GM21786 (cell line): Measurements from ENCODE around the gene PKM.
"Not testable (repeated sequence)": the region's sequence is repeated elsewhere in the genome, so short reads cannot be mapped to it uniquely, and the experiment has no call there.

Source experiments
- ATAC-seq: cut with Tn5 transposase; IDR thresholded peaks from one replicate; pipeline ENCODE4 v1.9.1; 2021; ENCODE audit not compliant: unreplicated experiment

Gene PKM

GRCh38 chr15:72179950-72180581 is 50.9 kb downstream of the PKM start:
- no peak for ATAC-seq

DNA sequence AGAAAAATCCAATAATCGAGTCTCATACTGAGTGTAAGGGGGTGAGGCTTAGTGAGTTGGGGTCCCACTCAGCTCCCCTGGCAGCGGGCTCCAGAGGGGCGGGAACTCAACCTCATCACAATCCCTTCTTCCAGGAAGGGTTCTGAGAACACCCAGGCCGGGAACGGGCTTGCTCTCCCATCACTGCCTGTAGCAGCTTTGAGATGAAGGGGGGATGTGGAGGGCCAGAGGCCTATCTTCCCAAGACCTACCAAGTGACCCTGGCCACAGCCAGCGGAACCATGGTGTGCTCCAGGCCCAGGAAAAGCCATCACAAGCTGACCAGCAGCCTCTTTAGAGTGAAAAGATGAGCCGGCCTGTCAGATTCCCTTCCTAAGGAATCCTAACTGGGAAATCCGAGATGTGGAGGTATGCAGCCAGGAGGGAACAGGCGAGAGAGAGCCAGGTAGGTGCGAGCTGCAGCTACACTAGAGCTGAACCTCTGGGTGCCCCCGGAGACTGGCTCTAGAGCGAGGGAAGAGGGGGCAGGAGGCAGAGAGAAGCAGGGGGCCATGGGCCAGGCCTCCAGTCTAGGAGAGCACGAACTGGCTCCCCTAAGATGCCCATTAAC is 51.9 kb downstream of the PKM start:
- ATAC-seq = no peak

DNA sequence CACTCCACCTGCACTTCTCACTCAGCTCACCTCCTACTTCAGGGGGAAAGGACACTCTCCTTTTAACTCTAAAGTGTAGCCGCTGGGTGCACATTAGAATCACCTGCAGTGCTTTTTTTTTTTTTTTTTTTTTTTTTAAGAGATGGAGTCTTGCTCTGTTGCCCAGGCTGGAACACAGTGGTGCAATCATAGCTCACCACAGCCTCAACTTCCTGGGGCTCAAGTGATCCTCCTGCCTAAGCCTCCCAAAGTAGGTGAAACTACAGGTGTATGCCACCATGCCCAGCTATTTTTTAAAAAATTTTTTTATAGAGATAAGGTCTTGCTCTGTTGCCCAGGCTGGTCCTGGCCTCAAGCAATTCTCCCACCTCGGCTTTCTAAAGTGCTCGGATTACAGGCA is 54.2 kb downstream of the PKM start:
- ATAC-seq = no peak

GRCh38 chr15:72176159-72176558 is 54.8 kb downstream of the PKM start:
- no peak for ATAC-seq

- ATAC-seq = no peak
Observed at GRCh38 chr15:72175186-72176044, 55.6 kb downstream of the PKM start.

DNA sequence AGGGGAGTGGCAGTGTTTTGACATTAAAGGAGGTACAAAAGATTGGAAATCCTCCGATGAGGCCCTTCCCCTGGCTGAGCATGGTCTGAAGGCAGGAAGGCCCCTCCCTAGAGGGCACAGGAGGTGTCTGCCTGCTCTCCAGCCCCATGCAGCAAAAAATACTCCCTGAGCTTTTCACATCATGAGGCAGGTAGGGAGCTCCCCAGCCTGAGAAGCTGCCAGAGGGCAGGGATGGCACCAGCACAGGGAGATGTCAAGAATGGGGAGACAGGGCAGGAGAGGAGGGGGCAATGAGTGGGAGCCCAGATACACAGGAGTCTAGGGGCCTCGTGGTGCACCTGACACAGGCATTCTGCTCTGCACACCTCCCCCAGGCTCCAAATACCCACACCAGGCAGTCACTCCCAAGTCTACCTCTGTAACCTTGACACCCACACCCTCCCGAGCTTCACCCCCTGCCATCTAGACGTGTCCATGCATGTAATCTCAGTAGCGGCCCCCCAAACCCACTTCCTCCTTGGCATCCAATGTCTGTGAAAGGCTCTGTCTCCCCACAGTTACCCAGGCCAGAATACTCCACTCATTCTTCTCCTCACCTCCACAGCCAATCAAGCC is 56.3 kb downstream of the PKM start:
- no peak for ATAC-seq

DNA sequence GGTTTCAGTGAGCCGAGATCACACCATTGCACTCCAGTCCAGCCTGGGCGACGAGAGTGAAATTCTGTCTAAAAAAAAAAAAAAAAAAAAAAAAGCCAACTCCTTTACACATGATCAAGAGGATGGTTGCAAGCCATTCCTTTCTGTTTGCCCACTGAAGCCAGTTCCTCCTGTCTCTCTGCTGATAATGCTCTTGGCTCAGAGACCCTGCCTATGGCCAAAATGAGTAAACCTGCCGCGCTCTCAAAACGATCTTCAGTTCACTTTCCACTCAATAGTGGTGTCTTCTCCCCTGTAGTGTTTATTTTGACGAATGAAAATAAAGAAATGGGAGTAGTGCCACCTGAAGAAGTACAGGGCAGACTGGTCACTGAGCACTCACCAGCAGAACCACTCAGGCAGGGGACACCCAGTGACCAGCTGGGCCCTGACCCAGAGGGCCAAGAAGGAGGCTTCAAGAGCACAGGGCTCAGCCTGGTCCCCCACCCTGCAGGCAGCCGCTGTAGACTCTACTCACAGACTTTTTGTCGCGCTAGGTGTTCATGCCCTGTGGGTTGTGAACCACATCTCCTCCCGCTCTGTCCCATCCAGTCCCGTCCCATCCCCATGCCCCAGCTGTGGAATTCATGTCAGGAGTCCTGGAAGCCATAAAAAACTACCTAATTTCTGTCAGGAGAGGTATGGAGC is 57.0 kb downstream of the PKM start:
- no peak for ATAC-seq

GRCh38 chr15:72173401-72173800 is 57.6 kb downstream of the PKM start:
- ATAC-seq = no peak

- ATAC-seq = no peak
Observed at GRCh38 chr15:72172796-72173195, 58.2 kb downstream of the PKM start.

DNA sequence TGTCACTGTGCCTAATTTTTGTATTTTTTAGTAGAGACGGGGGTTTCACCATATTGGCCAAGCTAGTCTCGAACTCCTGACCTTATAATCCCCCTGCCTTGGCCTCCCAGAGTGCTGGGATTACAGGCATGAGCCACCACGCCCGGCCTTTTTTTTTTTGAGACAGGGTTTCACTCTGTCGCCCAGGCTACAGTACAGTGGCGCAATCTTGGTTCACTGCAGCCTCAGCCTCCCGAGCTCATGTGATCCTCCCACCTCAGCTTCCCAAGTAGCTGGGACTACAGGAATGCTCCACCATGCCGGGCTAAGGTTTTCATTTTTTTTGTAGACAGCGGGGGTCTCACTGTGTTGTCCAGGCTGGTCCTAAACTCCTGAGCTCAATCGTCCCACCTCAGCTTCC is 59.0 kb downstream of the PKM start:
- ATAC-seq = not testable (repeated sequence)

- ATAC-seq = no peak
Observed at GRCh38 chr15:72170691-72171090, 60.3 kb downstream of the PKM start.

DNA sequence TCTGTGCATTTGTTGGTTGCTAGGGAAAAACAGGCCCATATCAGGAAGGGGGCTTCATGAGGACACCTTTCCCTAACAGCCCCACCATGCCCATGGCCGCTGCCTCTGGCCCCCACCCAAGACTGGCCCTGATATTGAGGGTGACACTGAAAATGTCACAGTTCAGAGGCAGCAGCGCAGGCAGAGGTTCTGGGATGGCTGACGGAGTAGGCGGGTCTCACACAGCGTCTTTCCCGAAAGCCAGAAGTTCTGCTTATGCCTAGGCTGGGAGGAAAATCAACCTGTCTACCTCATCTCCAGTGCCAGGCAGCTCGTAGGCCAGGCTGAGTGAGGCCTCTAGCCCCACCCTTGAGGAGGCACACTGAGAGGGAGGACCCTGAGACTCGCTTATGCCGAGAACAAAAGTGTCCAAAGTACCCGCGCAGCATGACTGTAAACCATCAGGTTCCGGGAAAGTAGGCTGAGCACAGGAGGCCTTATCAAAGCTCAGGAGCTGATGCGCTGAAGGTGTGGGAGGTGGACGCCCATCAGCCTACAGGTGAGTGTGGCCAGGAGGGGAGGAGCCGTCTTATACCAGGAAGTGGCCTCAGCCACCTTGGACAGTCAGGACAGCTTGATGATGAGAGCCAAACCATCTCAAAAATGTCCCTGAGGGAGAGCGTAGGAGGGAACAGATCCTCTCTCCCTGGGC is 60.9 kb downstream of the PKM start:
- no peak for ATAC-seq

DNA sequence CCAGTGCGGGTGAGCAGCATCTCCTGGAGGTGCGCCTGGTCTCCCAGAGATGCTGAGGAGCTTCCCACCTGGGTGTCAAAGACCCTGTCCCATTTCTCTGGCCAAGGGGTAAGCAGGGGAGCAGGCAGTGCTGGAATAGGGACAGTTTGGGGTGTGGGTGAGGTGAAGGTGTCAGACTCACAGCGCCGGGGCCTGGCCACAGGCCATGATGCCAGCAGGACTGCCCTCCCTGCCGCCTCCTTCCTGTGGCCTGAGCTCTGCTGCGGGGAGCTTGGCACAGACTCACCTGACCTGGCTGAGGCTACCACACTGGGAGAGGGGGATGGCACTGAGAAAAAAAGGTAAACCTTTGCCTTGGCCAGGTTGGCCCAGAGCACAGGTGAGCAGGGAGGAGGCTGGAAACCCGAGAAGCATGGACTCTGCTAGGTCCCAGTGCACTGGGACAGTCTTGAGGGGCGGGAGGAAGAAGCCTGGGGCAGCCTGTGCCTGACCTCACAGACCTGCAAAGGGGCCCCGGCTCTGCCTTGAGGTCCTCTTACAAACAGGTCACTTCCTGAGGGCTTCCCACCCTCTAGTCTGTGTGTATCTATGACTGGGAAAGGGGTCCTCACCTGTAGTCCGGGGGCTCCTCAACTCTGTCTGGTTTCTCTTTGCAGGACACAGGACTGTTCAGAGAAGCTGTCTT is 61.6 kb downstream of the PKM start:
- no peak for ATAC-seq

DNA sequence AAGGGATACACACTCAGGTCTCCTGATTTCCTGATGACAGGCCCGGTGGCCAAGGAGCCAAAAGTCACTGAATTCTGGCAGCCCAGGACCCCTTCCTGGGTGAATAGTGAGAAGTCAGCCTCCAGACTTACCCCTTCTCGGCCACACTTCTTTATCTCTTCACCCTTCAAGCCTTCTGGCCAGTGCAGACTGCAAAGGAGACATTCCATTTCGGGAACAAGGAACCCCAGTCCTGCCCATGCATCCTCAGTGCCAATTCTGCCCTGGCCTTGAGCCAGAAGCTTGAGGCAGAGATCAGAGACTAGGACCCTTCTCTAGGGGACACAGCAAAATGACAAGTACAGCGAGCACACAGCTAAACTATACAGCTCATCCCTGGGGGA is 62.2 kb downstream of the PKM start:
- no peak for ATAC-seq

DNA sequence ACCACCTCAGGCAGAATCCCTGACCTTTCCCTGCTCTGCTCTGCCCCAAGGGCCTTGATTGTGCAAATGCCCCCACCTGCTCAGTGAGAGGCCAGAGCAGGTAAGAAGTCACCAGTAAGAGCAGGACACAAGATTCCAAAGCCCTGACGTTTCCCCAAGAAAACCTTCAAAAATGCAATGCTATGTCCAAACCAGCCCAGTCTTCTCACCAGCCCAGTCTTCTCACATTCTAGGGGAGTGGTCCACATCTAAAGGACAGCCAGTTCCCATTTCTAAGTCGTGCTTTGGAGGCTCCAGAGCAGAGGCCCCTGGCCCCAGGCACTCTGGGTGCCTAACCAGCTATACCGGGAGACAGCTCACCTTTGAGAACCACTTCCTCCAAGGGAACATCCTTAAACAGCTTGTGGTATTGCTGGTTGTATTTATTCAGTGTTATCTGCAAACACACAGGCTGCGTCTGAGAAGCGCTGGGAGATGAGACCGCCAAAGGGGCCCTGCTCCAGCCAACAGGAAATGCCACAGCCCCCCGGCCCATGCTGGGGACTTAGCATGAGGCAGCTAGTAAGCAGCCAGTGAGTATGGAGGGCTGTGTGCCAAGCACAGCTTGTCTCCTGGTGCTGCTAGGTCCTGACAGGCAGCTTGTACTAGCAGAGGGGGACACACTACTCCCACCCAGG is 62.7 kb downstream of the PKM start:
- no peak for ATAC-seq

GRCh38 chr15:72167445-72167844 is 63.5 kb downstream of the PKM start:
- ATAC-seq = no peak

DNA sequence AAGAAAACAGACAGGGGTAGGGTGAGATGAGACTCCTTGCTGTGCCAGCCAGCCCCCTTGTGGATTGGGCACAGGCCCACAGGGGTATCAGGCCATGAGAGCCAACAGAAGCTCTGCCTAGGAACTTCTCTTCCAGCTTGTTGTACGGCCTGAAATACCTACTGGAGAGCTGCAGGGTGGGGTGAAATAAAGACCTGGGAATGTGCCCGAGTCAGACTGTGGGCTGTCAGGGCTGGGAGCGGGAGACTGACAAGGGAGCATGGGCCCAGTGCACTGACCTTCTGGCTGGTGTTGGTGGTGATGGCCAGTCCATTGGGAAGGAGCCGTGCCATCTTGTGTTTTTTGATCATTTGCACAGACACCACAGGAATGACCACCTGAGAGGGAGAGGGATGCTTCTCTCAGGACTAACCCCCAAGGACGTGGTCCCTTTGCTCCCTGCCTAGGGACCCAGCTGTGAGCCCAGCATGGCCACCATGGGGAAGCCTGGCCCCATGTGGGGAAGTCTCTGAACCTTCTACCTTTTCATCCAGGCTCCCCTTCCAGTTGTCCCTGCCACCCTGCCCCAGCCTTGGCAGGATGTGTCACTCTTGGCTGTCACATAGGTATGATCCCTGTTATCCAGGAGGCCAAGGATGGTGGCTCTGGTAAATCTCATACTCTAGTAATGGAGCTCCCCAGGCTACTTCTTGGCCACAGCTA is 64.1 kb downstream of the PKM start:
- ATAC-seq = no peak

DNA sequence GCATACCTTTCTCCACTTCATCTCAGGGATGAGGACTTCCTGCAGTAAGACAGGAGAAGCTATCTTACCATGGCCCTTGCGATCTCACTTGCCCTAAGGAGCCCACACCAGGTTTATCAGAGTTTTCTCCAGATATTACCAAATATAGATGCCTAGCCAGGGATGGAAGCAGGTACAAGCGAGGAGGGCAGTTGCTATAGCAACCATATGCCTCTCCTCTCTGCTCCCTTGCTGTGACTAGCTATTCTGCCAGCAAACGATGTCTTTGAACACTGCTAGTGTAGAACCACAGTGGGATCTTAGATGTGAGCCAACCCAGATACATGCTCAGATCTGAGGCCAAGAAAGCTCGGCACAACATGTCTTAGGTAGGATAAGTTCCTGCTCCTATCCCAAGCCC is 67.3 kb downstream of the PKM start:
- ATAC-seq = no peak

DNA sequence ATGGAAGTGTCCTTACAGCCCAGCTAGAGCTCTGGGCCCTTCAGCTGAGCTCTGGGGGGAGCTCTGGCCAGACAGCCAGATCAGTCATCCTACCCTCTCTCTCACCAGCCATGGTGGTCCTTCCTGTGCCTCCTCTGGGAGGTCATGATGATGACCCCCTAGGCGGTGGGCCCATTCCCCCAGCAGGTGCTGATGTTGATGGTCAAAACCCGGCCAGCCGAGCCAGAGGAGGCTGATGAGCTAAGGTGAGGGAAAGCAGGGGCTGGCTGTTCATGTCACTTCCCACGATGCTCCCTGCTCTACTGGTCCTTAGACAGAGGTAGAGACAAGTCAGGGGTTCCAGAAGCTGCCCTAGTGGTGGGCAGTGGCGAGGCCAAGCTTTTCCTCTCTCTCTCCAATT is 68.4 kb downstream of the PKM start:
- no peak for ATAC-seq
